Measurements from ENCODE around the gene BACE2.
A peak's percentile ranks its signal among the peaks of the same experiment; 100 is the strongest.

The BACE2 gene

GRCh38 chr21:41167348-41168342 is at the start of gene BACE2:
Gene BACE2, plus strand, starts transcription at chr21:41168160. Its CDS starts 104 bp downstream, at chr21:41168264.
- peak in 1 of 2 donors; percentile 8 for DNase-seq (ENCODE audit: low read depth in 2 of 2)

GRCh38 chr21:41119901-41120300 is 48.1 kb upstream of the BACE2 start:
- no peak for DNase-seq (ENCODE audit: low read depth in 2 of 2)

GRCh38 chr21:41120997-41121396 is 47.0 kb upstream of the BACE2 start:
- DNase-seq (ENCODE audit: low read depth in 2 of 2): no peak

GRCh38 chr21:41121785-41122415 is 46.1 kb upstream of the BACE2 start:
- DNase-seq (ENCODE audit: low read depth in 2 of 2): peak in 1 of 2 donors; percentile 7

- DNase-seq (ENCODE audit: low read depth in 2 of 2): no peak
Measured at GRCh38 chr21:41124641-41125201, 43.2 kb upstream of the BACE2 start.

GRCh38 chr21:41128981-41129380 is 39.0 kb upstream of the BACE2 start:
- DNase-seq (ENCODE audit: low read depth in 2 of 2): no peak

GRCh38 chr21:41130883-41131282 is 37.1 kb upstream of the BACE2 start:
- DNase-seq (ENCODE audit: low read depth in 2 of 2): no peak

- DNase-seq (ENCODE audit: low read depth in 2 of 2): no peak
Measured at GRCh38 chr21:41133874-41134522, 34.0 kb upstream of the BACE2 start.

GRCh38 chr21:41135746-41136145 is 32.2 kb upstream of the BACE2 start:
- no peak for DNase-seq (ENCODE audit: low read depth in 2 of 2)

- no peak for DNase-seq (ENCODE audit: low read depth in 2 of 2)
Measured at GRCh38 chr21:41136286-41136685, 31.7 kb upstream of the BACE2 start.

GRCh38 chr21:41137401-41137800 is 30.6 kb upstream of the BACE2 start:
- DNase-seq (ENCODE audit: low read depth in 2 of 2): no peak

- DNase-seq (ENCODE audit: low read depth in 2 of 2): no peak
Measured at GRCh38 chr21:41137889-41138288, 30.1 kb upstream of the BACE2 start.

GRCh38 chr21:41138711-41139110 is 29.2 kb upstream of the BACE2 start:
- DNase-seq (ENCODE audit: low read depth in 2 of 2): no peak

- no peak for DNase-seq (ENCODE audit: low read depth in 2 of 2)
Measured at GRCh38 chr21:41139275-41139674, 28.7 kb upstream of the BACE2 start.

- DNase-seq (ENCODE audit: low read depth in 2 of 2): no peak
Measured at GRCh38 chr21:41139951-41140350, 28.0 kb upstream of the BACE2 start.

- no peak for DNase-seq (ENCODE audit: low read depth in 2 of 2)
Measured at GRCh38 chr21:41141031-41141457, 26.9 kb upstream of the BACE2 start.

- no peak for DNase-seq (ENCODE audit: low read depth in 2 of 2)
Measured at GRCh38 chr21:41142051-41142795, 25.7 kb upstream of the BACE2 start.

- DNase-seq (ENCODE audit: low read depth in 2 of 2): no peak
Measured at GRCh38 chr21:41143596-41144325, 24.2 kb upstream of the BACE2 start.

GRCh38 chr21:41147096-41147978 is 20.6 kb upstream of the BACE2 start:
- no peak for DNase-seq (ENCODE audit: low read depth in 2 of 2)

- no peak for DNase-seq (ENCODE audit: low read depth in 2 of 2)
Measured at GRCh38 chr21:41147979-41148355, 20.0 kb upstream of the BACE2 start.

Data from stimulated activated CD8-positive, alpha-beta memory T cell treated with anti-CD3 and anti-CD28 coated beads, Interleukin-15, amount 100 ng/mL, for 4 hours (primary cell).